Activated T-helper 1 cell treated with anti-CD3 and anti-CD28 coated beads, Interleukin-2, amount 50 U/mL, for 16 hours (primary cell): ENCODE measurements around the gene KCNAB1.

ENCODE experiments used
- DNase-seq, 2 donors: peaks; one replicate each; pipeline ENCODE4 v3.0.0-alpha.2; 2020; ENCODE audit warnings: low read depth in 1 of 2, low spot score in 1 of 2

Gene KCNAB1

GRCh38 chr3:156359368-156359767 lies 239.0 kb downstream of the KCNAB1 start:
- DNase-seq: no peak

GRCh38 chr3:156360083-156360482 lies 239.7 kb downstream of the KCNAB1 start:
- DNase-seq: no peak

GRCh38 chr3:156360963-156361362 lies 240.6 kb downstream of the KCNAB1 start:
- no peak for DNase-seq

DNA sequence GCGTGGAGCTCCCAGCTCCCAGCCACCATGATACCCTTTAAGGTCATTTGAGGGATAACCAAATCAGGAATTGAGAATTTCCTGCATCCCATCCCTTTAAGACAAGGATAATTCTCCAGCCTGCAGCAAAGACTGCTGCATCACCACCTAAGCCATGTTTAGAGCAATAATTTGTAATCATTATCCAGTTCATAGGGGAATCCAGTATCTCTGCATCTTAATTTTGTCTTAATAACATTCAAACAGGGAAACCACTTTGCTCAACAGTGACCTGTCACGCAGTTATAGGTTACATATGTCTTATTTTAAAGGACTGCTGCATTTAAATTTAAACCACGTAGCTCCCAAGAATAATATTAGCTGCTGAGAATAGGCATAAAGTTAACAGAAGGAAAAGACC lies 246.2 kb downstream of the KCNAB1 start:
- DNase-seq: no peak

DNA sequence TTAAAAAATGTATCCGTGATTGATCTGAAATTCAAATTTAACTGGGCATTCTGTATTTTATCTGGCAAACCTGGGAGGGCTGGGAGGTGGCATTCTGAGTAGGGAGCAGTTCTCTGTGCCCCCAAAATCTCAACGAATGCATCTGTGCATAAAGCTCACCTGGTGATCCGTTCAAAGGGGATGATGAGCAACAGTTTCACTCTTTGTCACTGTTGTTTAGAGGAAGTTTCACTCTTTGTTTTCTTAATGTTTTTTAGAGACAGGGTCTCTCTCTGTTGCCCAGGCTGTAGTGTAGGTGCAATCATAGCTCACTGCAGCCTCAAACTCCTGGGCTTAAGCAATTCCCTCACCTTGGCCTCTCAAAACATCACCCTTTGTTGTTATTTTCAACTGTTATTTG lies 247.8 kb downstream of the KCNAB1 start:
- no peak for DNase-seq

DNA sequence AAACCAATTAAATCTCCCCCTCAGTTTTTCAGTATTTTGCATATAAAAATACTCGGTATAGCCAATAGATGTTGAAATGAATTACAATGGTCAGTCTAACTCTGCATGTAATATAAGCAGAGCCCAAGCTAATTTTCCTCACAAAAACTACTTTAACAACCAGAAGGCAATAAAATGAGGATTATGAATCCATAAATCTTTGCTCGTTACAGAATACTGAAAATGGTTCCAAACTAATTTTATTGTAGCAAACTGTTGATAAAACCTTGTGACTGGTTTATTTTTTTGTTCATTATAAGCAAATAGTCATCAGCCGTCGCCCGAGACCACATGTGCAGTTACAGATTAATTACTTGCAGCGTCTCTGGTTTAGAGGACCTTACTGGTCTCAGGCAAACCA lies 251.3 kb downstream of the KCNAB1 start:
- no peak for DNase-seq

DNA sequence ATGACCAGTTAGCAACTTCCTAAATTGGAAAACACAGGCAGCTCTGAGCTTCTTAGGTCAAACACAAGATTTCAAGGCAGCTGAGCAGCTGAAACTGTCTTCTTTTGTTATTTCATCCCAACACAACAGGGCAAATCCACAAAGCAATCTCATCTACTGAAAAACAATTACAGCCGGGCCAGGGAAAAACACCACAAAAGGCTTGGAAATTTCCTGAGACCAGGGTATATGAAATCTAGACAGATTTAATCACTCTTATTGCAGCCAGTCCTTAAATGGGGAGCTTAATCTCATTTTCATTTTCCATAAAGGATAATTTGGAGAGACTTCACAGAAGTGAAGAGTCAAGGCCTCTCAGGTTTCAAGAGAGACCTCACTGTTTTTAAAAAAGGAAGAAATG lies 252.7 kb downstream of the KCNAB1 start:
- no peak for DNase-seq

DNA sequence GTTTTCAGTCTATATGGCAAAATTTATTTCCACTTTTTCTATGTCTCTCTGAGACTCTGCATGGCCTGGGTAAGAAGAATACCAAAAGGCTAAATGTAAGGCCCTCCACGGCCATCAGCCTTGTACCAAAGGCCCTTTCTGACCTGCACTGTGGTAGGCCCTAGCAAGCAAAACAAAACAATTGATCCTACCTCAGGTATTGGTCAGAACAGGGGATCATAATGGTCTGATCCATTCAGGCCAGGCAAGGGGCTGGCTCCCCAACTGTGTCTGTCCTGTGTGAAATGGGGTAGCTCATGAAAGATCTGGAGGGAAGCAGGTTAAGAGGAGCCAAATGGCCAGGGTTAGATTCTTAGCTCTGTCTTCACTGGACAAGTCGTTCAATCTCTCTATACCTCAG lies 253.3 kb downstream of the KCNAB1 start:
- no peak for DNase-seq

DNA sequence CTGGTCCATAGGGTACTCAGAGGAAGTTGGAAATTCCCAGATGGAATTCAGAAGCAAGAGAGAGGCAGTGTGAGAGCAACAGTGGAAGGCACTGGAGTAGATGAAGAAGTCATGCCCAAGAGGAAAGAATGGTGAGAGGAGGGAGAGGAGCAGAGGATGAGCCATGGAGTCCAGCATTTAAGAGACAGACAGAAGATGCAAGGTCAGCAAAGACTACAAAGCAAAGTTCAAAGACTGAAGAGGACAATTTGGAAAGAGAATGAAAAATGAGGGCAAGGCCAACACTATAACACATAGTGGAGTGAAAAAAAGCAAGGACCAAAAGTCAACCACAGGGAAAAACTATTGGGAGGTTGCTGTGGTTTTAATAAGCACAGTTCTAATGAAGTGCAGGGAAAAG lies 255.8 kb downstream of the KCNAB1 start:
- no peak for DNase-seq

DNA sequence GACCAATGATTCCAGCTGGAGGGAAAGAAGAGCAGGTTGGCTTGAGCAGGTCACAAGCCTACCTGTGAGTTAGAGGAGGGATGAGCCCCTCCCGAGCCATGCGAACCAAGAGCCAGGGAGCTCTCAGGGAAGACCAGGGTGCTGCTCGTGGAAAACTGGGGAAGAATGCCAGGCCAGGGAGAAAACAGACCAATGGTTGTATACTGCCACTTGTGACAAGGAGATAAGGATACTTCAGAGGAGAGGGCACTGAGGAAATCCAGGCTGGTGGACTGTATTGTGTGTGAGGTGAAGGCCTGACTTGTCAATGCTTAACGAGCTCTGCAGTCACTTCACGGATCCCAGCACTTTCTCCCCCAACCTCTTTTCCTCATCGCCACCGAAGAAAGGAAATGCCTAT lies 256.9 kb downstream of the KCNAB1 start:
- DNase-seq: no peak

DNA sequence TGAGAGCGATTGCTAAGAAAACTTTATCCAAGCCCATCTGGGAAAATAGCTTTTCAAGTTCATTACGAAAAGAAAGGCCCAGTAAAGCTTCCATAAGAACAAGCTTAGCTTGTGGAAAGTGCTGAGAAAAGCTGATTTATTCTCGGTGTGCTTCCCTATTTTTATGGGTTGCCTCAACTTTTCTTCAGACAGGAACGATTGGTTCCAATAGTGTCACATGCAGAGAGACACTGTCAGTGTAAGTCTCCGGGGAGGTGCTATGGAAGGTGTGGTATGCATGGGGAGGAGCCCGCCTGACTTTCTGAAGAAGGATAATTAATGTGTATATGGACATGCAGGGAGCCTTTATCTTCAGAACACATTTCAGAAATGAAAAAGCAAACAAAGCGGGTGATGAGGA lies 257.3 kb downstream of the KCNAB1 start:
- no peak for DNase-seq

- DNase-seq: no peak
Observed at GRCh38 chr3:156378871-156379270, 258.5 kb downstream of the KCNAB1 start.

DNA sequence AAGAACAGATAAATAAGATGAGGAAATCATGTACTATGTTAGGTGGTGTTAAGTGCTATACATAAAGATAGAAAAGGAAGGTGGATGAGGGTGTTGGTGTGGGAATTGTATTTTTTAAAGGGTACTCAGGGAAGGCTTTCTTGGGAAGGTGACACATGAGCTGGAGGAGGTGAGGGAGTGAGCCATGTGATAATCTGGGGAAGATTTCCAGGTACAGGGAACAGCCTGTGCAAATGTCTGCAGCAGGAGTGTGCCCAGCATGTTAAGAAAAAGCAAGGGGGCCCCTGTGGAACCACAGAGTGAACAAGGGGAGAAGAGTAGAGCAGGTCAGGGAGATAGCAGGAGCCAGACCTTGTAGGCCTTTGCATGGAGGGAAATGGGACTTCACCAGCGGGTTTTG lies 258.9 kb downstream of the KCNAB1 start:
- DNase-seq: no peak

GRCh38 chr3:156381253-156381652 lies 260.9 kb downstream of the KCNAB1 start:
- DNase-seq: no peak

- DNase-seq: no peak
Observed at GRCh38 chr3:156382458-156383346, 262.3 kb downstream of the KCNAB1 start.

DNA sequence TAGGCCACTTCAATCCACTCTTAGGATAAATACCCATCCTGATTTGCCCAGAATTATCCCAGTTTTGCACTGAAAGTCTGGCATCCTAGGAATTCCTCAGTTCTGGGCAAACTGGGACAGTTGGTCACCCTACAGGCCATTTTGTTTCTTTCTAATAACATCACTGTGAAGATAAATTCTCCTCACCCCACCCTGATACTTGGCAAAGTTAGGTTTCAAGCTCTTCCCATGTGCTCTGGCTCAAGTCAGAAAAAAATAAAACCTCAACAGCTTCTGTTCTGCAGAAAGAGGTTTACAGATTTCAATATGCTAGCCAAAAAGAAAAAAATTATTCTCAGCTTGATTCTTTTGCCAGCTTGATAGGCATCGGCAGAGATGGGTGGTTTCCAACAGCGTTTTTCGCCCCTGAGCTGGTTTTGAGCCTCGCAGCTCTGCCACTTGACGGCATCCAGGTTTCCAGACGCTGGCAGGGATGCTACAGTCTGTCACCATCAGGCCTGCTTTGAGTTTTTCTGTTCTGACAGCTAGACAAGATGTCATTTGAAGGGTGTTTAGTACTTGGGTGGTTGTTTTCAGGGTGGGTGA lies 263.2 kb downstream of the KCNAB1 start:
- no peak for DNase-seq

DNA sequence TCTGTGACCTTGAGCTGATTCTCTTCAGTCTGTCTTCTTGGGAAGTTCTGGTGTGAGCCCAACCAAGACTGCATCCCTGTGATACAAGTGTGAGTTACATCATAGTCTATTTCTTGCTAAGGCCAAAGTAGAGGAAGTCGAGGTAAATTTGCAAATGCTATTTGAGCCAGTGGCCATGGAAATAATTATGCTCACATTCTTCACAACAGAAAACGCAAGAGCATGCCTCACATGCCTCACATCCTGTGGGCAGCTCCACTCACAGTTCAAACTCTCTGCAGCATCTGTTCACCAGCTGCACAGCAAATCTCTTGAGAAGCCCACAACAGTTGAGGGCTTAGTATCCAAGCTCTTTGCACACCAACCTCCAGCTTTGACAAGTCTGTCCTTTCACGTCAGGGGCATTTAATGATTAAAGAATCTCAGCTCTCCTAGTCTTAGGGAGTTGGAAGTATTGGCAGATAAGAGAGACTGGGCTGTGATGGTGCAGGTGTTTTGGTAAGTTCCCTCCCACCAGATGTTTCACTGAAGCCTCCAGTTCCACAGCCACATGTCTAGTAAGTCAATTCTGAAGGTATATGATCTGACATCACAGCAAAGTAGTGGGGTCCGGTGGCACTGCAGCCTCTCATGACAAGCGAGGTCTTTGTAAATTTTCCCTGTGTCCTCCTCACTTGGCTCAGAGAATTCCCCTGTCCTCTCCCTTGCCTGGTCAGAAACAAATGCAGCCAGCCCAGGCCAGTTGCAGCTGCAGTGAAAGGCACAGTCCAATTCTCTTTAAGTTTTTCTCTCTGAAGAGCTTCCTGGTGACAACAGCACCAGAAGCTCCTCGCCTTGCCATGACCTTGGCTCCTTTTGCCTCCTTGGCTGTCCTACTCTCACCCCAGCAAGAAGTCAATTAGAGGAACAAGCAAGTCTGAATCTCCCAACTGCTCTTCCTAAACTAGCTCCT lies 268.4 kb downstream of the KCNAB1 start:
- DNase-seq: no peak

- DNase-seq: no peak
Observed at GRCh38 chr3:156389449-156389950, 269.1 kb downstream of the KCNAB1 start.

- no peak for DNase-seq
Observed at GRCh38 chr3:156390846-156391245, 270.5 kb downstream of the KCNAB1 start.

- no peak for DNase-seq
Observed at GRCh38 chr3:156395961-156396710, 275.8 kb downstream of the KCNAB1 start.

DNA sequence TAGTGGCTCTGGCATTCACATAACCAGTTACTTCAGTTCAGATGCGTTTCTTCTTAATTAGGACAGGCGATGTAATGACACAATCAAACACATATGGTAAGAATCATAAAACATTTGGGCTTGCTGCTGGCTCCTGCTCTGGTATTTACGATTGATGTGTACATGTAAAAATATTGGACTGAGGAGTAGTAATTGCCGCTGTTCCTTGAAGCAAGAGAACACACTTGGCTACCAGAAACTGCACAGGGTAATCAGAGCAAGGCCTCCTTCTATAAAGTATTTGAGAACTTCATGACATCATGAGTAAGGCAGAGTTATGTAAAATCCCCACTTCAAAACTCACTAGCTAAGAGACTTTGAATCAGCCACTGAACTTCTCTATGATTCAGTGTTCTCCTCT lies 276.5 kb downstream of the KCNAB1 start:
- no peak for DNase-seq
